Fibroblast of villous mesenchyme (primary cell): Measurements from ENCODE around the gene THSD4. TPM values are rescaled to one million over a fixed set of nuclear protein-coding genes. Genes with fewer than 3 reads are reported as not detected.
A peak's percentile ranks its signal among the peaks of the same experiment; 100 is the strongest.

Source experiments
- DNase-seq: peaks from one replicate; pipeline ENCODE4 v3.0.0-alpha.2; 2010; ENCODE audit warnings: low read depth
- H3K4me3 ChIP-seq: 2 replicates; pipeline ENCODE4 v1.5.1; 2011; ENCODE audit warnings: low read depth, mild to moderate bottlenecking, low read length
- total RNA-seq: library from RNA; depleted of rRNA; stranded (reverse); fragments of >200 nt; gene quantifications from 2 replicates; pipeline ENCODE4 v1.2.3, GENCODE V29; 2012
- TF ChIP-seq, protein P1 (sequence below): IDR thresholded peaks from 2 replicates; pipeline ENCODE4 v1.5.1; 2012; ENCODE audit warnings: low read depth, mild to moderate bottlenecking, low read length; ENCODE audit not compliant: insufficient read depth

Gene THSD4
- total RNA-seq, 1 donor, result 76.4 TPM

DNA sequence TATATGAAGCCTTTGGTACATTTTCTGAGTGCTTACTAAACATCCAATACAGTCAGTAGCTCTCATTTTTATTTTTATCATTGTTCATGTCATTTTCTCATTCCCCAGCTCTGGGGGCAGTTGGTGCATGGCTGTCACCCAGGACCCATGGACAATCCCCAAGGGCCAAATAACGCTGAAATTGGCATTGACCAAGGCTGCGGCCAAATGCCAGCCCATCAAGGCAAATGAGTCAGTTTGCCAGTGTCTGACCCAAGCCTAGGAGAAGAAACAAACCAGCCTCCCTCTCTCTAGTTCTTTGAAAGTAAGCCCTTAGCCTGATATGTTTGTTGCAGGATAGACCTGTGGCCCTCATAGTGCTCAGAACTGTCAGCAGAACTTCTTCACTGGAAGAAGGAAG lies 219.2 kb downstream of the THSD4 start:
- TF ChIP-seq, protein P1, sequence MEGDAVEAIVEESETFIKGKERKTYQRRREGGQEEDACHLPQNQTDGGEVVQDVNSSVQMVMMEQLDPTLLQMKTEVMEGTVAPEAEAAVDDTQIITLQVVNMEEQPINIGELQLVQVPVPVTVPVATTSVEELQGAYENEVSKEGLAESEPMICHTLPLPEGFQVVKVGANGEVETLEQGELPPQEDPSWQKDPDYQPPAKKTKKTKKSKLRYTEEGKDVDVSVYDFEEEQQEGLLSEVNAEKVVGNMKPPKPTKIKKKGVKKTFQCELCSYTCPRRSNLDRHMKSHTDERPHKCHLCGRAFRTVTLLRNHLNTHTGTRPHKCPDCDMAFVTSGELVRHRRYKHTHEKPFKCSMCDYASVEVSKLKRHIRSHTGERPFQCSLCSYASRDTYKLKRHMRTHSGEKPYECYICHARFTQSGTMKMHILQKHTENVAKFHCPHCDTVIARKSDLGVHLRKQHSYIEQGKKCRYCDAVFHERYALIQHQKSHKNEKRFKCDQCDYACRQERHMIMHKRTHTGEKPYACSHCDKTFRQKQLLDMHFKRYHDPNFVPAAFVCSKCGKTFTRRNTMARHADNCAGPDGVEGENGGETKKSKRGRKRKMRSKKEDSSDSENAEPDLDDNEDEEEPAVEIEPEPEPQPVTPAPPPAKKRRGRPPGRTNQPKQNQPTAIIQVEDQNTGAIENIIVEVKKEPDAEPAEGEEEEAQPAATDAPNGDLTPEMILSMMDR, result no peak
- no peak overlapping the region for H3K4me3 ChIP-seq
- DNase-seq, result no peak

DNA sequence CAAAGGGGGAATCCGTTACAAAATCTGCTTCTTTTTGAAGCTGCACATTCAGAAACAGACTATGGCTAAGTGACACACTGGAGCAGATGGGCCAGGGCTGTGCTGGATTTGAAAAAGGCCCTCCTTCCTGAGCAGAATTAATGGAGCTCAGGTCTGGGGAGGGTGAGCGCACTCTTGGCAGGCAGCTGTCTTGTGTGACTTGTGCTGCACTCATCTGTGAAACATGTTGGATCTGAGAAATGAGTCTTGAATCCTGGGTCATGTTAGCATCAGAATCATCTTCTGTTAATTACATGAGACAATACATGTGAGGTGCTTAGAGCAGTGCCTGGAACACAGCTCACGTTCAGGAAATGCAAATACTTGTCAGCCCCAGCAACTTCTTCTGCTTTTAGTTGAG lies 219.6 kb downstream of the THSD4 start:
- DNase-seq, result no peak
- TF ChIP-seq, protein P1, result no peak
- H3K4me3 ChIP-seq, result no peak overlapping the region

DNA sequence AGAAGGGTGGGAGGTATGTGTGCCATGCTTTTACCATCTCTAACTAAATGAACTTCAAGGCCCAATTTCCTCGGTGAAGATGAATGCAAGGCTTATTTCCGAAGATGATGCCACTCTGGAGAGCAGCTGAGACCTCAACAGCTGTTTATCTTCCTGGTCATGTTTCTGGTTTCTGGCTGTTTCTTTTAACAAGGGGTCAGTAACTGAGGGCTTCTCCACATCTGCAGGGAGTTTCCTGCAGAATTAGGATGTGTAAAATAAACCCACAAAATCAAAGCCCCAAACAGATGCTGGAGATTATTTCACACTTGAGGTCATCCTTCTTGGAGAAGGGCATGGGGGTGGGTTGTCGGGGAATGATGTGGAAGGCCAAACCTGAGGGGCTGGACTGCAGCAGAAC lies 220.3 kb downstream of the THSD4 start:
- no peak overlapping the region for H3K4me3 ChIP-seq
- TF ChIP-seq, protein P1, result no peak
- DNase-seq, result peak; percentile 94

DNA sequence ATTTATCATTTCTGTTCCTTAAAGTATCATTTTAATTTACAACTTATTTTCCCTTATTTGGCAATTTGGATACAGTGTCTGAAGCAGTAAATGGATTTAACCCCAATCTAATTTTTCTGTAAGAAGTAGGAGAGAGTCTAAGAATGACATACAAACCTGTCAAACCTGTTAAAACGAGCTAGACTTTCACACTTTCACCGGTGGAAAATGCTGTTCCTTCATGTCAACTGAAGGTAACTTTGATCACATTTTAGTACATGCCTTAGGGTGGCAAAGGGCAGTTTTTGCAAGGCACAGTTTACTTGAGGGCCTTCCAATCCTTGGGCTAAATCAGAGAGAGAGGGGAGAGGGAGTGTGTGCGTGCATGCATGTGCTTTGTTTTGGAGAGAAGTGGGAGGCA lies 221.4 kb downstream of the THSD4 start:
- TF ChIP-seq, protein P1, result no peak
- H3K4me3 ChIP-seq, result no peak overlapping the region
- DNase-seq, result no peak

DNA sequence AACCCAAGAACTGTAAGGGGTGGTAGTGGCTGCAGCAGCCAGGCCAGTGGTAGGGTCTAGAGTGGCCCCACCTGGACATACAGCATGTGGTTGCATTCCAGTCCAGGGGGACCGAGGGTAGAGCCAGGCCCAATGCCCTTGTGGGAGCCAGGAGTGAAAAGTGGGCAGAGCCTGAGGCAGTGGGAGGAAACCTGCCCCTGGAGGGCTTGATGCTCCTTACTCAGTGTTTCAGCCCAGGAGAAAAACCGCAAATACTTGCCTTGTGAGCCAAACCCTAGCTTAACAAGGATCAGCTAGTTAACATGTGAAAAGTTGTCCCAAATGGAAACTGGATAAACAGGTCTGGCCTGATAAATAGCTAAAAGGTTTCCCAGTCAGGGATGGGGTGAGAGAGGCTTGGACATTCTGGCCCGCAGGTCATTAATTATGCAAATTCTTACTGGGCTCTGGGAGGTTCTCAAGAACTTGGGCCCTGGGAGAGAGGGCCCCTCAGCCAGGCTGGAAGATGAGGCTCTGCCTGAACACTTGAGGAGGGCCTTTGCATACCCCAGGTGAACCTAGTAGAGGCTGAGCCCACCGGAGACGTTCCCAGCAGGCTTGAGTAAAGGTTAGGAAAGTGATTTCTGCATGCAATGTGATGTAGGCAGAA lies 222.1 kb downstream of the THSD4 start:
- DNase-seq, result peak; percentile 82
- H3K4me3 ChIP-seq, result no peak overlapping the region
- TF ChIP-seq, protein P1, result peak; percentile 9

DNA sequence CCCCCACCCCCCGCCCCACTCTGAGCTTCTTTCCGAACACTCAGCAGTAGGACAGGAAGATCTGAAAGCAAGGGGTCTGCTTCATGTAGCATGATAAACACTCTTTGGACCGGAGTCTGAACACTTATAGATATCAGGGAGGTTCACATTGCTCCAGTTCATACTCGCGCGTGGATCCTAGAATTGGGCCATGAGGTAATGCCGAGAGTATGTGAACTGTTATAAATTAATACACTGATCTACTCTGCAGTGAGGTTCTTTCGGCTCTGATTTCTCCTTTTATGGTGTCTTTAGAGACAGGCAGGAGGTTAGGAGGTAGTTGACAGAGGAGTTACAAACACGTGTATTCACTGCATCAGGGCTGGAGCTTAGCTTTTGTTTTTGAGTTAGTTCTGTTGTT lies 223.0 kb downstream of the THSD4 start:
- no peak for DNase-seq
- no peak overlapping the region for H3K4me3 ChIP-seq
- TF ChIP-seq, protein P1, result no peak
